KBM-7 (cell line): Measurements from ENCODE around the gene MOB4.
A peak's percentile ranks its signal among the peaks of the same experiment; 100 is the strongest.
"Not testable (repeated sequence)": the region's sequence is repeated elsewhere in the genome, so short reads cannot be mapped to it uniquely, and the experiment has no call there.

Experiments used
- DNase-seq: peaks from one replicate; pipeline ENCODE4 v3.0.0-alpha.2; 2015
- in situ Hi-C: fragments of 300-500 bp; cut with MboI; formaldehyde crosslinking; loops from 2 replicates; pipeline ENCODE4 v1.14.3; 2020; ENCODE audit warnings: low sequenced_read_pairs, low pct_unique_long_range_greater_than_20kb, mixed read lengths

Gene MOB4

DNA sequence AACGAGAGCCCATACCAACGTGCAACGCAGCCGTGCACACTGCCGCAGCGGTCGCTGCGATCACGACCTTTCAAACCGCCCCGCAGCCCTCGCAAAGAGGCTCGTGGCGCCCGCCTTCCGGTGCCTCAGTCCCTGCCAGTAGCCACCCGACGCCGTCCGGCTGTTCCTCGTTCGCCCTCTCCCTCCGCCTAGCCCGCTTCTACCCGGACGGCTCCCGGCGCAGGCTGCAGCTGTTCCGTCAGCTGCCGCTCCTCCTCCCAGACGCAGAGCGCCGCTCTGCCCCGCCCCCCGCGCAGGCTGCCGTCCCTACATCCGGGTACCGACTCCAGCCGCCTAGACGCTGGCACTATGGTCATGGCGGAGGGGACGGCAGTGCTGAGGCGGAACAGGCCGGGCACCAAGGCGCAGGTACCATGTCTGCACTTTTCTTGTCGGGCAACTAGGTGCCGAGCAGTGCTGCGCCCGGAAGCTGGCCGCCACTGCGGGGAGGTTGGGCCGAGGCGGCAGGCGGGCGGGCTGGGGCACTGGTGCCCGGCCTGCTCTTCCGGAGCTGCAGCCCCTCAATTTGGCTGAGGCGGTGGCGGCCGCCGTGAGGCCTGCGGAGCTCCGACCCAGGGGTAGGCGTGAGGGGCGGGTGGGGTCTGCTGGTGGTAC is at the start of gene MOB4:
MOB4 (plus strand) TSS at position 328 of the 654 bp plus-strand sequence; CDS start at position 349, 21 bp downstream.
- peak; percentile 98 for DNase-seq
- in situ Hi-C loops, result no loop called here

DNA sequence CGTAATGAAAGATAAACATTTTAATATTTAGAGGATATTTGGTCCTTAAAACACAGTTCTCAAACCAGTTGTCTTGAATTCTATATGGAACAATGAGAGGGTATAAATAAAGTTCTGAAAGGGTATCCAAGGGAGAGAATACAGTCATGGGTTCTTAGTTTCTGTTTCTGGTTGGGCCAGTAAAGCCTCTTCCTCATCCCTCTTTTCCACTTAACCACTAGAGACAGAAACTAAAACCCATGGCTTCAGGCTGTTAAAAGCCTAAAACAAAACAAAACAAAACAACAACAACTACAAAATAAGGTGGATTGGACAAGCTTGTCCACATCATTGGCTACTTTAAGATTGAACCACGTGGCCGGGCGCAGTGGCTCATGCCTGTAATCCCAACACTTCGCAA is 43.7 kb upstream of the MOB4 start:
- DNase-seq, result no peak
- in situ Hi-C loops, result no loop called here

GRCh38 chr2:197477797-197478196 is 38.1 kb upstream of the MOB4 start:
- no peak for DNase-seq
- in situ Hi-C loops, result no loop called here

DNA sequence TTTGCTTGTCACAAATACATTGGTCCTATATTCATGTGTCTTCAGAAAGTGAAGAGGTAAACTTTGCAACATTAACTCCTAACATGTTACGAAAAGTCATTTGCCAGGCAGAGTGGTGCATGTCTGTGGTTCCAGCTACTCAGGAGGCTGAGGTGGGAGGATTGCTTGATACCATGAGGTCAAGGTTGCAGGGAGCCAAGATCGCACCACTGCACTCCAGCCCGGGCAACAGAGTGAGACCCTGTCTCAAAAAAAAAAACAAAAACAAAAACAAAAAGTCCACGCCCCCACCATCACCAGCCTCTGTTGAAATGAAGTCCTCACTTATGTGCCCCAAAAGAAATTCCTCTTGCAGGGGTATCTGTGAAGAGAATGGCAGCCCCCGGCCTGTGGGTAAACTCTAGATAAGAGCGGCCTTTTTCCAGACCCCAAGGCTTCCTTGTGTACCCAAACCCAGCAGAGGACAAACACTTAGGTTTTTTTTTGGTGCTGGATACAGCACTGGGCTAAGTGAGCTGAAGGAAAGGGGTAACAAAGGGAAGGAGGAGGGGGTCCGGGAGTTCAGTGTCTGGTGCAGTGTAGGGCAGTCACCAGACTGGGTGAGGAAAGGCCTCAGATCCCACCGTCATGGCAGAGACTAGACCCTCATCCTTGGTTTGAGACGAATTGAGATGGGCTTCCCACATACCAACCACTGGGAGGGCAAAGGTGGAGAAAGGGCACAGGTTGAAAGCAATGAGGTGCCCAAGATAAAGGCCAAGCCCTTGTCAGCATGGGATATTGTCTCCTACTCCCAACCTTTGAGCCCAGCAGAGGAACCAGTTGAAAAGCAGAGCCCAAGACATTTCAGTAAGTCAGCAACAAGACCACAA is 35.5 kb upstream of the MOB4 start:
- no peak for DNase-seq

DNA sequence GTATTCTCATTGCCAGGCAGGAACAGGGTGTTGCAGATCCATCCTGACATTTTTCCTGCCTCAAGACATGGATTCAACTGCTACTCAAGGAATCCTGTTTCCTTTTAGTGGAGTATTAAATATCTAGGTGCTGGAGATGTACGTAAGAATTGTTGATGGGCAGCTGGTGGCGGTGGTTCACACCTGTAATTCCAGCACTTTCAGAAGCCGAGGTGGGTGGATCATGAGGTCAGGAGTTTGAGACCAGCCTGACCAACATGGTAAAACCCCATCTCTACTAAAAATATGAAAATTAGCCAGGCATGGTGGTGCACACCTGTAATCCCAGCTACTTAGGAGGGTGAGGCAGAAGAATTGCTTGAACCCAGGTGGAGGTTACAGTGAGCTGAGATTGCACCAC is 31.6 kb upstream of the MOB4 start:
- DNase-seq, in situ Hi-C loops: not testable (repeated sequence)

More for the DNA sequence above, 35.5 kb upstream of the MOB4 start:
- in situ Hi-C loops, result no loop called here

GRCh38 chr2:197486175-197486574 is 29.7 kb upstream of the MOB4 start:
- in situ Hi-C loops, result no loop called here
- DNase-seq, result no peak

- no peak for DNase-seq
- in situ Hi-C loops, result no loop called here
Observed at GRCh38 chr2:197487385-197487784, 28.5 kb upstream of the MOB4 start.

GRCh38 chr2:197495433-197496134 is 20.3 kb upstream of the MOB4 start:
- in situ Hi-C loops, result no loop called here
- DNase-seq, result no peak

GRCh38 chr2:197496695-197497094 is 19.2 kb upstream of the MOB4 start:
- no peak for DNase-seq
- in situ Hi-C loops, result no loop called here

- no peak for DNase-seq
- in situ Hi-C loops, result no loop called here
Observed at GRCh38 chr2:197497326-197497725, 18.5 kb upstream of the MOB4 start.

GRCh38 chr2:197498235-197498936 is 17.5 kb upstream of the MOB4 start:
- DNase-seq, result no peak
- in situ Hi-C loops, result no loop called here

DNA sequence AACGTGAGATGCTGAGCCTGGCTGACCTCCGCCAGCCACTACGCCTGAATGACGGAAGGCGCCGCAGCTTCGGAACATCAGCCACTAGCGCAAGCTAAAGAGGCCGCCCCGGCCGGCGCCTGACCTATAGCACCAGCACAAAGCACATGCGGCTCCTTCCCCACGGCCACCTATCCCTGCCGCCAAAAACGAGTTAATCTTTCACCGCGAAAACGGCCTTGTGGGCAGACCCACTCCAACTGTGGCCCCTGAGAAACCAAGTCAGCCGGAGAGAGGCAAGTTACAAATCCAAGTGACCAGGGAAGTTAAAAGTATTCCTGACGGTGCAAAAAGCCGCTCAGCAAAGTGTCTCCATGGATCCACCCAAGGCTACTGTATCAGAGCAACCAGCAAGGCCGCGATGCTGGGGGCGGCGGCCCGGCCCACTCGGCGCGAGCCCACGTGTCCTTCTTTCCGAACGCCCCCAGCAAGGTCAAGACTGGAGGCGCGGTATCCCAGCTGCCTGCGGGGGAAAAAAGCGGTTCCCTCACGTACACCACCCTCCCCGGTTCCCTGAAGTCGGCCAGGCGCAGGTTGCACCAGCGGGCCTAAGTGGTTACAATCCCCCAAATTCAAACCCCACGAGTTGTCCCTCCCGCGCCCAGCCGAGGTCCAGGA is 16.8 kb upstream of the MOB4 start:
- DNase-seq, result peak; percentile 55
- in situ Hi-C loops, result no loop called here

GRCh38 chr2:197499594-197500502 is 16.0 kb upstream of the MOB4 start, which contains the start of the genes HSPD1 and HSPE1:
Gene HSPD1 (minus strand): TSS chr2:197499840. CDS start chr2:197498848, 992 bp downstream.
Gene HSPE1 (plus strand): TSS chr2:197500379. CDS start chr2:197500437, 58 bp downstream.
- in situ Hi-C loops, result no loop called here

DNA sequence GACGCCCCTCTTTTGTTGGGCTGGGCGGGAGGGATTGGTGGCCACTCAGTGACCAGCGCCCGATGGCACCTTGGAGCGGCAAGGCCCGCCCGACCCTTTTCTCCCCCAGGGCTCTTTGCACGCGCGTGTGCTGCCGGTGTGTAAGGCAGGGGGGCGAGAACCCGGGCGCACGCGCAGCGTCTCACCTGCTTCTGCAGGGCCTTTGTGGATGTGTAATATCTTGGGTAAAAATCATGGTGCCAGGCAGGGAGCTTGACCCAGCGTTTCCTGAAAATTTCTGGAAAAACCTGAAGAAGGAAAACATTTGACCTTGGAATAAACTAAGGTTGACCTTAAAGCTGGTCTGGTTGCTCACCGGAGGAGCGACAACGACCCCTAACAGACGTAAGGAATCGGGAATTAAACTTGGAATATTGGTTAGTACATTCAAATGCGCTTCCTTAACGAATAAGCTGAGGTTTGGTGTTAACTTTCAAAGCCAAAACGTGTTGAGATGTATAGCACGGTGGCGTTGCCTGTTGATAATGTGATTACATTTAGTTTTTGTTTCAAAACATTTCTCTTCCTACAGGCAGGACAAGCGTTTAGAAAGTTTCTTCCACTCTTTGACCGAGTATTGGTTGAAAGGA is 15.2 kb upstream of the MOB4 start:
- peak; percentile 34 for DNase-seq
- in situ Hi-C loops, result no loop called here

More at GRCh38 chr2:197499594-197500502, 16.0 kb upstream of the MOB4 start, which contains the start of the genes HSPD1 and HSPE1:
- peak; percentile 99 for DNase-seq

GRCh38 chr2:197502201-197502600 is 13.7 kb upstream of the MOB4 start:
- DNase-seq, result no peak
- in situ Hi-C loops, result no loop called here

- in situ Hi-C loops, result no loop called here
- no peak for DNase-seq
Observed at GRCh38 chr2:197502685-197503084, 13.2 kb upstream of the MOB4 start.

DNA sequence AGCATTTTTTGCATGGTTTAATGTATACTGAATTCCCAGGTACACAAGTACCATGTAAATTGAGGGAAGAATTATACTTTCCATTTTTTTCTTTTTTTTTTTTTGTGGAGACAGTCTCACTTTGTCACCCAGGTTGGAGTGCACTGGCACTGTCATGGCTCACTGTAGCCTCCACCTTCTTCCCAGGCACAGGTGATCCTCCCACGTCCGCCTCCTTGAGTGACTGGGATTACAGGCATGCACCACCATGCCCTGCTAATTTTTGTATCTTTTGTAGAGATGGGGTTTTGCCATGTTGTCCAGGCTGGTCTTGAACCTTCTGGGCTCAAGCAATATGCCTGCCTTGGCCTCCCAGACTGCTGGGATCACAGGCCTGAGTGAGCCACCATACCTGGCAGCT is 11.9 kb upstream of the MOB4 start:
- in situ Hi-C loops, result no loop called here
- no peak for DNase-seq
